H9 (cell line): ENCODE data around the gene AJUBA. TPM values are rescaled to one million over a fixed set of nuclear protein-coding genes. Genes with fewer than 3 reads are reported as not detected.
A peak's percentile ranks its signal among the peaks of the same experiment; 100 is the strongest.

Source experiments
- DNase-seq: peaks from one replicate; pipeline ENCODE4 v3.0.0-alpha.2; 2017
- H2AFZ ChIP-seq: one replicate; pipeline ENCODE4 v1.6.1; 2013; ENCODE audit warnings: mild to moderate bottlenecking, low read length, control low read depth, moderate library complexity
- H2AK5ac ChIP-seq: 2 replicates; pipeline ENCODE4 v1.6.1; 2013; ENCODE audit warnings: low read length, control low read depth, mixed read lengths; ENCODE audit not compliant: insufficient read length
- H2BK120ac ChIP-seq: one replicate; pipeline ENCODE4 v1.6.1; 2013; ENCODE audit warnings: low read depth, mild to moderate bottlenecking, low read length, control low read depth, inconsistent platforms; ENCODE audit not compliant: poor library complexity, severe bottlenecking
- H2BK12ac ChIP-seq: 2 replicates; pipeline ENCODE4 v1.6.1; 2013; ENCODE audit warnings: low read length, control low read depth, mixed read lengths, low read depth; ENCODE audit not compliant: insufficient read length
- H2BK15ac ChIP-seq: 2 replicates; pipeline ENCODE4 v1.6.1; 2013; ENCODE audit warnings: low read depth, low read length, control low read depth
- H2BK20ac ChIP-seq: one replicate; pipeline ENCODE4 v1.6.1; 2013; ENCODE audit warnings: low read depth, mild to moderate bottlenecking, low read length, control low read depth, inconsistent platforms; ENCODE audit not compliant: poor library complexity, severe bottlenecking
- H2BK5ac ChIP-seq: 2 replicates; pipeline ENCODE4 v1.6.1; 2013; ENCODE audit warnings: low read length, control low read depth, mixed read lengths; ENCODE audit not compliant: insufficient read length
- H3K14ac ChIP-seq: 2 replicates; pipeline ENCODE4 v1.6.1; 2013; ENCODE audit warnings: low read length, control low read depth; ENCODE audit not compliant: insufficient read depth
- H3K18ac ChIP-seq: 2 replicates; pipeline ENCODE4 v1.6.1; 2013; ENCODE audit warnings: low read depth, mild to moderate bottlenecking, mixed read lengths, low read length, control low read depth; ENCODE audit not compliant: insufficient read length
- H3K23ac ChIP-seq: 2 replicates; pipeline ENCODE4 v1.6.1; 2013; ENCODE audit warnings: low read length, control low read depth, mixed read lengths, low read depth; ENCODE audit not compliant: insufficient read length
- H3K23me2 ChIP-seq: 2 replicates; pipeline ENCODE4 v1.6.1; 2013; ENCODE audit warnings: low read depth, mild to moderate bottlenecking, mixed read lengths, low read length, control low read depth; ENCODE audit not compliant: insufficient read length, poor library complexity, severe bottlenecking
- H3K27ac ChIP-seq: 2 replicates; pipeline ENCODE4 v1.5.1; 2013; ENCODE audit warnings: low read length, control low read depth, mixed read lengths, low read depth; ENCODE audit not compliant: insufficient read length
- H3K27me3 ChIP-seq: 2 replicates; pipeline ENCODE4 v1.6.1; 2013; ENCODE audit warnings: low read length, control low read depth, inconsistent platforms; ENCODE audit not compliant: insufficient read depth
- H3K4ac ChIP-seq: 2 replicates; pipeline ENCODE4 v1.6.1; 2013; ENCODE audit warnings: low read depth, mild to moderate bottlenecking, control low read depth, inconsistent platforms, low read length, moderate library complexity
- H3K4me1 ChIP-seq: 2 replicates; pipeline ENCODE4 v1.6.1; 2013; ENCODE audit warnings: low read length, control low read depth, inconsistent platforms; ENCODE audit not compliant: insufficient read depth
- H3K4me2 ChIP-seq: 2 replicates; pipeline ENCODE4 v1.6.1; 2013; ENCODE audit warnings: low read length, control low read depth, mixed read lengths; ENCODE audit not compliant: insufficient read length, insufficient read depth
- H3K56ac ChIP-seq: 2 replicates; pipeline ENCODE4 v1.6.1; 2013; ENCODE audit warnings: low read depth, mild to moderate bottlenecking, mixed read lengths, low read length, control low read depth; ENCODE audit not compliant: insufficient read length
- H3K79me1 ChIP-seq: 2 replicates; pipeline ENCODE4 v1.6.1; 2013; ENCODE audit warnings: low read depth, mild to moderate bottlenecking, moderate library complexity, low read length, control low read depth, inconsistent platforms; ENCODE audit not compliant: insufficient read depth, poor library complexity, severe bottlenecking
- H3K79me2 ChIP-seq: 2 replicates; pipeline ENCODE4 v1.6.1; 2013; ENCODE audit warnings: low read length, control low read depth, inconsistent platforms; ENCODE audit not compliant: insufficient read depth
- H3K9ac ChIP-seq: 2 replicates; pipeline ENCODE4 v1.6.1; 2013; ENCODE audit warnings: low read length, control low read depth, mixed read lengths; ENCODE audit not compliant: insufficient read length; ENCODE audit errors: extremely low read depth
- H3K9me3 ChIP-seq: one replicate; pipeline ENCODE4 v1.6.1; 2013; ENCODE audit warnings: low read depth, low read length, inconsistent platforms; ENCODE audit not compliant: control insufficient read depth
- H3T11ph ChIP-seq: one replicate; pipeline ENCODE4 v1.6.1; 2013; ENCODE audit warnings: mild to moderate bottlenecking, low read length, control low read depth, inconsistent platforms
- H4K20me1 ChIP-seq: one replicate; pipeline ENCODE4 v1.6.1; 2013; ENCODE audit not compliant: control insufficient read depth, insufficient read length, insufficient read depth
- H4K5ac ChIP-seq: 2 replicates; pipeline ENCODE4 v1.6.1; 2013; ENCODE audit warnings: low read depth, mild to moderate bottlenecking, mixed read lengths, low read length, control low read depth; ENCODE audit not compliant: insufficient read length
- H4K8ac ChIP-seq: replicated peaks from 2 replicates; pipeline ENCODE4 v1.6.1; 2013; ENCODE audit warnings: low read length, control low read depth, mixed read lengths, low read depth; ENCODE audit not compliant: insufficient read length
- H4K91ac ChIP-seq: 2 replicates; pipeline ENCODE4 v1.6.1; 2013; ENCODE audit warnings: low read depth, mild to moderate bottlenecking, moderate library complexity, mixed read lengths, low read length, control low read depth; ENCODE audit not compliant: insufficient read length
- H3K27ac Mint-ChIP-seq, 3 experiments: 2 replicates in 2 of 3; 3 replicates in 1 of 3; pipeline ENCODE4 v1.8.0; 2020 to 2021; ENCODE audit warnings: mixed read lengths in 3 of 3, mild to moderate bottlenecking in 1 of 3, moderate library complexity in 1 of 3
- H3K27me3 Mint-ChIP-seq: 2 replicates; pipeline ENCODE4 v1.8.0; 2021; ENCODE audit warnings: low read depth, mild to moderate bottlenecking, moderate library complexity, mixed read lengths
- H3K36me3 Mint-ChIP-seq, 3 experiments: 2 replicates in 2 of 3; 3 replicates in 1 of 3; pipeline ENCODE4 v1.8.0; 2020 to 2021; ENCODE audit warnings: low read depth in 3 of 3, mixed read lengths in 3 of 3; ENCODE audit not compliant: insufficient read depth in 1 of 3
- H3K4me1 Mint-ChIP-seq, 2 experiments: 2 replicates each; pipeline ENCODE4 v1.8.0; 2020; ENCODE audit warnings: mixed read lengths in 2 of 2
- H3K4me3 Mint-ChIP-seq, 2 experiments: 2 replicates in 1 of 2; 3 replicates in 1 of 2; pipeline ENCODE4 v1.8.0; 2020 to 2021; ENCODE audit warnings: mild to moderate bottlenecking in 2 of 2, mixed read lengths in 2 of 2, moderate library complexity in 1 of 2
- H3K9me3 Mint-ChIP-seq, 2 experiments: 2 replicates in 1 of 2; 3 replicates in 1 of 2; pipeline ENCODE4 v1.8.0; 2020; ENCODE audit warnings: mild to moderate bottlenecking in 2 of 2, mixed read lengths in 2 of 2, moderate library complexity in 1 of 2
- WGBS: extraction: QIAGEN DNeasy Blood & Tissue Kit; methylation state at CpG from one replicate; pipeline ENCODE4 v1.1.7; 2013; ENCODE audit warnings: missing lambda C conversion rate, low lambda C conversion rate, mixed read lengths; ENCODE audit not compliant: insufficient read length; ENCODE audit errors: extremely low coverage; 5-methylcytosine and 5-hydroxymethylcytosine counted together
- total RNA-seq: library from RNA; stranded (reverse); gene quantifications from 2 replicates; pipeline ENCODE4 v1.2.1, GENCODE V29; 2021
- TF ChIP-seq, protein P1 (sequence below): fragments of 200-600 bp; sonication (generic); conservative IDR thresholded peaks from 3 replicates; pipeline ENCODE4 v1.8.0; 2021; ENCODE audit warnings: antibody characterized with exemption, mild to moderate bottlenecking

AJUBA gene
- total RNA-seq, 1 experiment from 2014 or later, result 44.9 TPM

DNA sequence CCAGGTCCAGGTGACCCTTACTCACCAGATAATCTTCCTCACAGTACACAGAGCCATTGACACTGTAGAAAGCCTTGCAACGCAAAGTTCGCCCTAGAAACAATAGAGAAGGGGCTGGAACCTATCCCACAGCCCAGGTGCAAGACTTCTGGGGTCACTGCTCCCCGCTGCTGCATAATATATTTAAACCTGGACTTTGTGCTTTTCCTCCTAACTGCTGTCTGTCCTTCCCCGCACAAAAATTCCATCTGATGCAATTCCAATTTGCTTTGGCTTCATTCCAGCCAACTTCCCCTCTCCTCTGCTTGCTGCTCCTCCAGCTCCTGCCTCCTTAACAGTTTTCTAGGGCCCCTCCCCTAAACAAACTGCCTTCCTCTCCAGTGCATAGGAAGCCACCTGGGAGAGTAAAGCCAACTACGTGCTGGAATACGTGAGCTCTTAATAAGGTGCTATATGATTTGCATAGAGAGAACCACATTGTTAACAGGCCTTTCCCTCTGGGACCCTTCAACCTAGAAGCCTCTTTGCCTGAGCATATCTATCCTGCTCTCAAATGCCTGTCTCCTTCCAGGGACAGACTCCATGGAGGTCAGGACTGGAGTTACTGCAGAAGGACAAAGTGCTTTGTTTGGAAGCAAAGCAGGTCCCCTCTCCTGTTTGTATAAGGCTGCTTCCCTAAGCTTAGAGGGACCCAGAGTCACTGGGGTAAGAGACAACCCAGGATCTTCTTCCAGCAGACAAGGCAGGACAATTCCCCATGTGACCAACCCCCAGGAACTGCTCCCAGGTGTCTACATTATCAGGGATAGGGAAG lies 5.5 kb downstream of the AJUBA start:
- Mint-ChIP-seq H3K9me3 (no peaks in the 10 kb centered on the region), H3K36me3 (peaks cover 27 to 78% (median 75%) of the 10 kb centered on the region in 3 experiments; a peak in 6 of 7 replicates), H3K27ac (peak overlapping the region; percentile 96 to 100 (median 98)), H3K27me3 (no peaks in the 10 kb centered on the region; the same call in none of the 2 replicates), H3K4me1 (peaks cover 45 to 55% of the 10 kb centered on the region in 2 experiments), H3K4me3 (peak overlapping the region in 1 of 2 experiments; percentile 25; a peak in 3 of 5 replicates)
- no peaks in the 10 kb centered on the region for H3K27me3 ChIP-seq
- H3K18ac ChIP-seq, result peak overlapping the region; percentile 18
- H4K20me1 ChIP-seq, result no peaks in the 10 kb centered on the region
- H2BK20ac ChIP-seq, result no peak overlapping the region
- H3K79me2 ChIP-seq, result 0 out of 2 replicates have a peak, but pooled peaks cover 2% of the 10 kb centered on the region
- peaks cover 20% of the 10 kb centered on the region for H3K4me1 ChIP-seq
- H2AFZ ChIP-seq, result no peak overlapping the region
- no peak overlapping the region for H3T11ph ChIP-seq
- no peak for DNase-seq
- H2AK5ac ChIP-seq, result peak overlapping the region; percentile 56
- no peak overlapping the region for H3K23ac ChIP-seq
- no peaks in the 10 kb centered on the region for H3K9me3 ChIP-seq
- H3K27ac ChIP-seq, result peak overlapping the region; percentile 37
- no peak overlapping the region for H3K56ac ChIP-seq
- no CpG with 5 or more reads among the region's 6 CpGs for WGBS
- H3K14ac ChIP-seq, result peak overlapping the region; percentile 36; the same call in 1 of the 2 replicates
- no peak overlapping the region for H2BK5ac ChIP-seq
- no peak overlapping the region for H3K9ac ChIP-seq
- no peaks in the 10 kb centered on the region for H3K79me1 ChIP-seq
- H4K5ac ChIP-seq, result no peak overlapping the region
- TF ChIP-seq, protein P1, sequence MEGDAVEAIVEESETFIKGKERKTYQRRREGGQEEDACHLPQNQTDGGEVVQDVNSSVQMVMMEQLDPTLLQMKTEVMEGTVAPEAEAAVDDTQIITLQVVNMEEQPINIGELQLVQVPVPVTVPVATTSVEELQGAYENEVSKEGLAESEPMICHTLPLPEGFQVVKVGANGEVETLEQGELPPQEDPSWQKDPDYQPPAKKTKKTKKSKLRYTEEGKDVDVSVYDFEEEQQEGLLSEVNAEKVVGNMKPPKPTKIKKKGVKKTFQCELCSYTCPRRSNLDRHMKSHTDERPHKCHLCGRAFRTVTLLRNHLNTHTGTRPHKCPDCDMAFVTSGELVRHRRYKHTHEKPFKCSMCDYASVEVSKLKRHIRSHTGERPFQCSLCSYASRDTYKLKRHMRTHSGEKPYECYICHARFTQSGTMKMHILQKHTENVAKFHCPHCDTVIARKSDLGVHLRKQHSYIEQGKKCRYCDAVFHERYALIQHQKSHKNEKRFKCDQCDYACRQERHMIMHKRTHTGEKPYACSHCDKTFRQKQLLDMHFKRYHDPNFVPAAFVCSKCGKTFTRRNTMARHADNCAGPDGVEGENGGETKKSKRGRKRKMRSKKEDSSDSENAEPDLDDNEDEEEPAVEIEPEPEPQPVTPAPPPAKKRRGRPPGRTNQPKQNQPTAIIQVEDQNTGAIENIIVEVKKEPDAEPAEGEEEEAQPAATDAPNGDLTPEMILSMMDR, result no peak
- H4K8ac ChIP-seq, result no peak overlapping the region
- H2BK12ac ChIP-seq, result peak overlapping the region; percentile 25
- no peak overlapping the region; the same call in 1 of the 2 replicates for H3K4ac ChIP-seq
- peak overlapping the region; percentile 9 for H3K4me2 ChIP-seq
- H4K91ac ChIP-seq, result peak overlapping the region; percentile 2
- H3K23me2 ChIP-seq, result peaks cover 10% of the 10 kb centered on the region
- H2BK120ac ChIP-seq, result no peak overlapping the region
- H2BK15ac ChIP-seq, result no peak overlapping the region
